WTC11 (cell line): ENCODE data around the gene RPL36AL.

ENCODE experiments used
- CBFB ChIP-seq: sonication (generic); formaldehyde crosslinking; IDR thresholded peaks from 2 replicates; pipeline ENCODE4 v1.8.1; 2022; ENCODE audit warnings: mild to moderate bottlenecking, low read depth, missing genetic modification reagents
- CREB1 ChIP-seq: sonication (generic); formaldehyde crosslinking; IDR thresholded peaks from 2 replicates; pipeline ENCODE4 v1.8.0; 2023; ENCODE audit warnings: mild to moderate bottlenecking, missing genetic modification reagents
- CREM ChIP-seq: sonication (generic); formaldehyde crosslinking; IDR thresholded peaks from 2 replicates; pipeline ENCODE4 v1.8.1; 2022; ENCODE audit warnings: mild to moderate bottlenecking, missing genetic modification reagents, moderate library complexity
- KAT7 ChIP-seq: sonication (generic); formaldehyde crosslinking; IDR thresholded peaks from 2 replicates; pipeline ENCODE4 v1.8.1; 2023; ENCODE audit warnings: missing genetic modification reagents, mild to moderate bottlenecking, borderline replicate concordance
- NR3C1 ChIP-seq: sonication (generic); formaldehyde crosslinking; conservative IDR thresholded peaks from 2 replicates; pipeline ENCODE4 v1.8.1; 2023; ENCODE audit warnings: low read depth, mild to moderate bottlenecking, missing genetic modification reagents
- TEAD1 ChIP-seq: sonication (generic); formaldehyde crosslinking; IDR thresholded peaks from 2 replicates; pipeline ENCODE4 v1.8.0; 2022; ENCODE audit warnings: mild to moderate bottlenecking, missing genetic modification reagents
- ZNF121 ChIP-seq: sonication (generic); formaldehyde crosslinking; IDR thresholded peaks from 2 replicates; pipeline ENCODE4 v1.8.0; 2023; ENCODE audit warnings: missing genetic modification reagents
- TF ChIP-seq, protein P1 (sequence below): fragments of 200-600 bp; IDR thresholded peaks from 2 replicates; pipeline ENCODE4 v1.8.0; 2022; ENCODE audit warnings: antibody characterized with exemption
- TF ChIP-seq, protein P2 (sequence below): sonication (generic); formaldehyde crosslinking; IDR thresholded peaks from 2 replicates; pipeline ENCODE4 v1.8.0; 2022; ENCODE audit warnings: mild to moderate bottlenecking, missing genetic modification reagents
- TF ChIP-seq, protein P3 (sequence below): sonication (generic); formaldehyde crosslinking; IDR thresholded peaks from 2 replicates; pipeline ENCODE4 v1.8.1; 2023; ENCODE audit warnings: mild to moderate bottlenecking, missing genetic modification reagents, moderate library complexity
- TF ChIP-seq, protein P4 (sequence below): sonication (generic); formaldehyde crosslinking; IDR thresholded peaks from 2 replicates; pipeline ENCODE4 v1.8.1; 2023; ENCODE audit warnings: mild to moderate bottlenecking, missing genetic modification reagents, moderate library complexity
- TF ChIP-seq, protein P5 (sequence below): fragments of 250-450 bp; sonication (Bioruptor Pico); IDR thresholded peaks from 2 replicates; pipeline ENCODE4 v1.9.0; 2021; ENCODE audit warnings: mild to moderate bottlenecking
- TF ChIP-seq, protein P6 (sequence below): sonication (generic); formaldehyde crosslinking; IDR thresholded peaks from 2 replicates; pipeline ENCODE4 v1.8.0; 2022; ENCODE audit warnings: missing genetic modification reagents

DNA sequence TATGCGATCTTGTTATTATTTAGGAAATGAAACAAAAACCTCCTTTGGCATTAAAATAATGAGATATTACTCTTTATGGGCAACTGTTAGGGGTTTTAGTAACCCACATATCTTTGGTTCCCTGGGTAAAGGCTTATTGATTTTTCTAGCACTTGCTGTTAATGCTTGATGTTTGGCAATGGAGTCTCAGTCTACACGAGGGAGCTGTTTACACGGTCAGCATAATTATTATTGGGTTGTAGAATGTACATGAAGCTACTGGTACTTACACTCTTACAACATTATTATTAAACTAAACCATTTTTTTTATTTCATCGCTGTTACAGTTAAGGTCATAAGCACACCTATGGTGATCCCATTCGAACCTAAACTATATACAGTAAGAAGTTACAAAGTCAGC, 46.4 kb downstream of the RPL36AL start:
- TF ChIP-seq CREB1 (CRISPR knock-in tag) (no peak), NR3C1 (CRISPR knock-in tag) (no peak), TEAD1 (CRISPR knock-in tag) (no peak), KAT7 (CRISPR knock-in tag) (no peak), ZNF121 (CRISPR knock-in tag) (no peak), CREM (CRISPR knock-in tag) (no peak), CBFB (CRISPR knock-in tag) (no peak)
- TF ChIP-seq, protein P1, sequence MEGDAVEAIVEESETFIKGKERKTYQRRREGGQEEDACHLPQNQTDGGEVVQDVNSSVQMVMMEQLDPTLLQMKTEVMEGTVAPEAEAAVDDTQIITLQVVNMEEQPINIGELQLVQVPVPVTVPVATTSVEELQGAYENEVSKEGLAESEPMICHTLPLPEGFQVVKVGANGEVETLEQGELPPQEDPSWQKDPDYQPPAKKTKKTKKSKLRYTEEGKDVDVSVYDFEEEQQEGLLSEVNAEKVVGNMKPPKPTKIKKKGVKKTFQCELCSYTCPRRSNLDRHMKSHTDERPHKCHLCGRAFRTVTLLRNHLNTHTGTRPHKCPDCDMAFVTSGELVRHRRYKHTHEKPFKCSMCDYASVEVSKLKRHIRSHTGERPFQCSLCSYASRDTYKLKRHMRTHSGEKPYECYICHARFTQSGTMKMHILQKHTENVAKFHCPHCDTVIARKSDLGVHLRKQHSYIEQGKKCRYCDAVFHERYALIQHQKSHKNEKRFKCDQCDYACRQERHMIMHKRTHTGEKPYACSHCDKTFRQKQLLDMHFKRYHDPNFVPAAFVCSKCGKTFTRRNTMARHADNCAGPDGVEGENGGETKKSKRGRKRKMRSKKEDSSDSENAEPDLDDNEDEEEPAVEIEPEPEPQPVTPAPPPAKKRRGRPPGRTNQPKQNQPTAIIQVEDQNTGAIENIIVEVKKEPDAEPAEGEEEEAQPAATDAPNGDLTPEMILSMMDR: no peak
- TF ChIP-seq, protein P2, sequence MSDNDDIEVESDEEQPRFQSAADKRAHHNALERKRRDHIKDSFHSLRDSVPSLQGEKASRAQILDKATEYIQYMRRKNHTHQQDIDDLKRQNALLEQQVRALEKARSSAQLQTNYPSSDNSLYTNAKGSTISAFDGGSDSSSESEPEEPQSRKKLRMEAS (CRISPR knock-in tag): no peak
- TF ChIP-seq, protein P3, sequence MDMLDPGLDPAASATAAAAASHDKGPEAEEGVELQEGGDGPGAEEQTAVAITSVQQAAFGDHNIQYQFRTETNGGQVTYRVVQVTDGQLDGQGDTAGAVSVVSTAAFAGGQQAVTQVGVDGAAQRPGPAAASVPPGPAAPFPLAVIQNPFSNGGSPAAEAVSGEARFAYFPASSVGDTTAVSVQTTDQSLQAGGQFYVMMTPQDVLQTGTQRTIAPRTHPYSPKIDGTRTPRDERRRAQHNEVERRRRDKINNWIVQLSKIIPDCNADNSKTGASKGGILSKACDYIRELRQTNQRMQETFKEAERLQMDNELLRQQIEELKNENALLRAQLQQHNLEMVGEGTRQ: no peak
- TF ChIP-seq, protein P4, sequence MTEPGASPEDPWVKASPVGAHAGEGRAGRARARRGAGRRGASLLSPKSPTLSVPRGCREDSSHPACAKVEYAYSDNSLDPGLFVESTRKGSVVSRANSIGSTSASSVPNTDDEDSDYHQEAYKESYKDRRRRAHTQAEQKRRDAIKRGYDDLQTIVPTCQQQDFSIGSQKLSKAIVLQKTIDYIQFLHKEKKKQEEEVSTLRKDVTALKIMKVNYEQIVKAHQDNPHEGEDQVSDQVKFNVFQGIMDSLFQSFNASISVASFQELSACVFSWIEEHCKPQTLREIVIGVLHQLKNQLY: no peak
- TF ChIP-seq, protein P5, sequence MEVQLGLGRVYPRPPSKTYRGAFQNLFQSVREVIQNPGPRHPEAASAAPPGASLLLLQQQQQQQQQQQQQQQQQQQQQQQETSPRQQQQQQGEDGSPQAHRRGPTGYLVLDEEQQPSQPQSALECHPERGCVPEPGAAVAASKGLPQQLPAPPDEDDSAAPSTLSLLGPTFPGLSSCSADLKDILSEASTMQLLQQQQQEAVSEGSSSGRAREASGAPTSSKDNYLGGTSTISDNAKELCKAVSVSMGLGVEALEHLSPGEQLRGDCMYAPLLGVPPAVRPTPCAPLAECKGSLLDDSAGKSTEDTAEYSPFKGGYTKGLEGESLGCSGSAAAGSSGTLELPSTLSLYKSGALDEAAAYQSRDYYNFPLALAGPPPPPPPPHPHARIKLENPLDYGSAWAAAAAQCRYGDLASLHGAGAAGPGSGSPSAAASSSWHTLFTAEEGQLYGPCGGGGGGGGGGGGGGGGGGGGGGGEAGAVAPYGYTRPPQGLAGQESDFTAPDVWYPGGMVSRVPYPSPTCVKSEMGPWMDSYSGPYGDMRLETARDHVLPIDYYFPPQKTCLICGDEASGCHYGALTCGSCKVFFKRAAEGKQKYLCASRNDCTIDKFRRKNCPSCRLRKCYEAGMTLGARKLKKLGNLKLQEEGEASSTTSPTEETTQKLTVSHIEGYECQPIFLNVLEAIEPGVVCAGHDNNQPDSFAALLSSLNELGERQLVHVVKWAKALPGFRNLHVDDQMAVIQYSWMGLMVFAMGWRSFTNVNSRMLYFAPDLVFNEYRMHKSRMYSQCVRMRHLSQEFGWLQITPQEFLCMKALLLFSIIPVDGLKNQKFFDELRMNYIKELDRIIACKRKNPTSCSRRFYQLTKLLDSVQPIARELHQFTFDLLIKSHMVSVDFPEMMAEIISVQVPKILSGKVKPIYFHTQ (CRISPR knock-in tag): no peak
- TF ChIP-seq, protein P6, sequence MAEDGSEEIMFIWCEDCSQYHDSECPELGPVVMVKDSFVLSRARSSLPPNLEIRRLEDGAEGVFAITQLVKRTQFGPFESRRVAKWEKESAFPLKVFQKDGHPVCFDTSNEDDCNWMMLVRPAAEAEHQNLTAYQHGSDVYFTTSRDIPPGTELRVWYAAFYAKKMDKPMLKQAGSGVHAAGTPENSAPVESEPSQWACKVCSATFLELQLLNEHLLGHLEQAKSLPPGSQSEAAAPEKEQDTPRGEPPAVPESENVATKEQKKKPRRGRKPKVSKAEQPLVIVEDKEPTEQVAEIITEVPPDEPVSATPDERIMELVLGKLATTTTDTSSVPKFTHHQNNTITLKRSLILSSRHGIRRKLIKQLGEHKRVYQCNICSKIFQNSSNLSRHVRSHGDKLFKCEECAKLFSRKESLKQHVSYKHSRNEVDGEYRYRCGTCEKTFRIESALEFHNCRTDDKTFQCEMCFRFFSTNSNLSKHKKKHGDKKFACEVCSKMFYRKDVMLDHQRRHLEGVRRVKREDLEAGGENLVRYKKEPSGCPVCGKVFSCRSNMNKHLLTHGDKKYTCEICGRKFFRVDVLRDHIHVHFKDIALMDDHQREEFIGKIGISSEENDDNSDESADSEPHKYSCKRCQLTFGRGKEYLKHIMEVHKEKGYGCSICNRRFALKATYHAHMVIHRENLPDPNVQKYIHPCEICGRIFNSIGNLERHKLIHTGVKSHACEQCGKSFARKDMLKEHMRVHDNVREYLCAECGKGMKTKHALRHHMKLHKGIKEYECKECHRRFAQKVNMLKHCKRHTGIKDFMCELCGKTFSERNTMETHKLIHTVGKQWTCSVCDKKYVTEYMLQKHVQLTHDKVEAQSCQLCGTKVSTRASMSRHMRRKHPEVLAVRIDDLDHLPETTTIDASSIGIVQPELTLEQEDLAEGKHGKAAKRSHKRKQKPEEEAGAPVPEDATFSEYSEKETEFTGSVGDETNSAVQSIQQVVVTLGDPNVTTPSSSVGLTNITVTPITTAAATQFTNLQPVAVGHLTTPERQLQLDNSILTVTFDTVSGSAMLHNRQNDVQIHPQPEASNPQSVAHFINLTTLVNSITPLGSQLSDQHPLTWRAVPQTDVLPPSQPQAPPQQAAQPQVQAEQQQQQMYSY: no peak
